Thyroid gland (tissue), 4 donors: ENCODE data around the gene CELF5. TPM values are rescaled to one million over a fixed set of nuclear protein-coding genes. Genes with fewer than 3 reads are reported as not detected.

Source experiments
- DNase-seq, 2 donors: peaks; one replicate each; pipeline ENCODE4 v3.0.0-alpha.2; 2019
- H3K27ac ChIP-seq, 3 donors: fragments of 200-600 bp; sonication (generic); 1 replicate in 2 of 3; 2 replicates in 1 of 3; pipeline ENCODE4 v1.5.1; 2016 to 2019; ENCODE audit warnings: mild to moderate bottlenecking in 1 of 3, moderate library complexity in 1 of 3
- H3K27me3 ChIP-seq: fragments of 200-600 bp; sonication (generic); one replicate; pipeline ENCODE4 v1.5.1; 2019
- H3K36me3 ChIP-seq, 2 donors: fragments of 200-600 bp; sonication (generic); one replicate each; pipeline ENCODE4 v1.5.1; 2016 to 2019
- H3K4me1 ChIP-seq, 2 donors: fragments of 200-600 bp; sonication (generic); one replicate each; pipeline ENCODE4 v1.5.1; 2017 to 2019
- H3K4me3 ChIP-seq, 3 donors: fragments of 200-600 bp; sonication (generic); replicated peaks in 1 of 3; 1 replicate in 2 of 3; 2 replicates in 1 of 3; pipeline ENCODE4 v1.5.1; 2016; ENCODE audit warnings: mild to moderate bottlenecking in 1 of 3
- H3K9me3 ChIP-seq: fragments of 200-600 bp; sonication (generic); one replicate; pipeline ENCODE4 v1.5.1; 2017
- POLR2A ChIP-seq, 2 donors: fragments of 450-650 bp; IDR thresholded peaks; one replicate each; pipeline ENCODE4 v1.6.1; 2017; ENCODE audit warnings: antibody characterized with exemption in 2 of 2, mild to moderate bottlenecking in 2 of 2, moderate library complexity in 1 of 2
- WGBS, 2 donors: methylation state at CpG; one replicate each; pipeline ENCODE4 v1.1.5; 2017; 5-methylcytosine and 5-hydroxymethylcytosine counted together
- intact Hi-C: fragments of 100-400 bp; cut with DNase I; formaldehyde crosslinking; loops from one replicate; pipeline ENCODE4 v1.15.1; 2023
- total RNA-seq, 4 donors: library from RNA; depleted of rRNA; stranded (reverse); fragments of >200 nt; gene quantifications; one replicate each; pipeline ENCODE4 v1.2.3, GENCODE V29; 2016
- TF ChIP-seq, protein P1 (sequence below), 6 experiments: fragments of 200-600 bp in 3 of 6; fragments of 450-650 bp in 3 of 6; sonication (generic) in 3 of 6; IDR thresholded peaks; one replicate each; pipeline ENCODE4 v1.5.1; 2016 to 2019; ENCODE audit warnings: antibody characterized with exemption in 6 of 6, mild to moderate bottlenecking in 2 of 6, inconsistent platforms in 1 of 6, moderate library complexity in 1 of 6

The CELF5 gene
- total RNA-seq, 4 donors from 2014 or later, result not detected

DNA sequence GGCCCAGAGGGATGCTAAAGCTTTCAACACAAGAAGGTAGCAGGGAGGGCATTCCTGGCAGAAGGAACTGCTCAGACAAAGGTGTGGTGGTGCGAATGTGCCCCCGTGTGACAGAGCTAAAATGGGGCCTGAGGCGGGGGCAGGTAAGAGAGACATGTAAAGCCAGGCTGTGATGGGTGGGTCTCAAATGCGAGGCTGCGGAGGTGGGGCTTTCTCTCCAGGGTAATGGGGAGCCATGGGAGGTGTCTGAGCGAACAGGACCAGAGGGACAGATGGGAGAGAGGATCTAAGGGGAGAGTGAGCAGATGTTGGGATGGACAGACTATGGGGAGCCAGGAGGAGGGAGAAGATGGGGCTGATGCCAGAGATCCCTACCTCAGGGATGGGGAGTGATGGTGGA is 97.2 kb downstream of the CELF5 start:
- Histone ChIP-seq H3K27ac (no peak overlapping the region), H3K9me3 (no peaks in the 10 kb centered on the region), H3K36me3 (no peaks in the 10 kb centered on the region), H3K27me3 (no peaks in the 10 kb centered on the region), H3K4me3 (no peak overlapping the region), H3K4me1 (no peaks in the 10 kb centered on the region)
- WGBS, 2 donors, result 65 to 67% methylated on average over 6 of the region's 6 CpGs
- no peak for TF ChIP-seq POLR2A (IDR thresholded peaks at IDR 0.05)
- TF ChIP-seq, protein P1, sequence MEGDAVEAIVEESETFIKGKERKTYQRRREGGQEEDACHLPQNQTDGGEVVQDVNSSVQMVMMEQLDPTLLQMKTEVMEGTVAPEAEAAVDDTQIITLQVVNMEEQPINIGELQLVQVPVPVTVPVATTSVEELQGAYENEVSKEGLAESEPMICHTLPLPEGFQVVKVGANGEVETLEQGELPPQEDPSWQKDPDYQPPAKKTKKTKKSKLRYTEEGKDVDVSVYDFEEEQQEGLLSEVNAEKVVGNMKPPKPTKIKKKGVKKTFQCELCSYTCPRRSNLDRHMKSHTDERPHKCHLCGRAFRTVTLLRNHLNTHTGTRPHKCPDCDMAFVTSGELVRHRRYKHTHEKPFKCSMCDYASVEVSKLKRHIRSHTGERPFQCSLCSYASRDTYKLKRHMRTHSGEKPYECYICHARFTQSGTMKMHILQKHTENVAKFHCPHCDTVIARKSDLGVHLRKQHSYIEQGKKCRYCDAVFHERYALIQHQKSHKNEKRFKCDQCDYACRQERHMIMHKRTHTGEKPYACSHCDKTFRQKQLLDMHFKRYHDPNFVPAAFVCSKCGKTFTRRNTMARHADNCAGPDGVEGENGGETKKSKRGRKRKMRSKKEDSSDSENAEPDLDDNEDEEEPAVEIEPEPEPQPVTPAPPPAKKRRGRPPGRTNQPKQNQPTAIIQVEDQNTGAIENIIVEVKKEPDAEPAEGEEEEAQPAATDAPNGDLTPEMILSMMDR (IDR thresholded peaks at IDR 0.05), result no peak
- no peak for DNase-seq
- intact Hi-C loops, result no loop called here

DNA sequence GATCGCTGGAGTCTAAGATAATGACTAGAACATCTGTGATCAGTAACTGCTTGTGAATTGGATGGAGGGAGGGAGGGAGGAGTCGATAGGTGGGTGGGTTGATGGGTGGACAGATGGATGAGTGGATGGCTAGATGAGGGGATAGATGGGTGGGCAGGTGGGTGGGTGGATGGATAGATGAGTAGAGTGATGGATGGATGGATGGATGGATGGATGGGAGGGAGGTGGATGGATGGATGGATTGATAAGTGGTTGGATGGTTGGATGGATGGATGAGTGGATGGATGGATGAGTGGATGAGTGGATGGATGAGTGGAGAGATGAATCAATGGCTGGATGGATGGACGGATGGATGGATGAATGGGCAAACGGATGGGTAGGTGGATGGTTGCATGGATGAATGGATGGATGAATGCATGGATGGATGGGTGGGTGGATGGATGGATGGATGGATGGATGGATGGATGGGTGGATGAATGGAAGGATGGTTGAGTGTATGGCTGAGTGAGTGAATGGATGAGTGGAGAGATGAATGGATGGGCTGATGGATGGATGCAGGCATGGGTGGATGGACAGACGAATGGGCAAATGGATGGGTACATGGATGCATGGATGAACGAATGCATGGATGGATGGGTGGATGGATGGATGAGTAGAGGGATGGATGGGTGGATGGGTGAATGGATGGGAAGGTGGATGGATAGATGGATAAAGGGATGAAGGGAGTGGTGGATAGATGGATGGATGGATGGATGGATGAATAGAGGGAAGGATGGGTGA is 97.9 kb downstream of the CELF5 start:
- TF ChIP-seq, protein P1 (IDR thresholded peaks at IDR 0.05), result no peak

DNA sequence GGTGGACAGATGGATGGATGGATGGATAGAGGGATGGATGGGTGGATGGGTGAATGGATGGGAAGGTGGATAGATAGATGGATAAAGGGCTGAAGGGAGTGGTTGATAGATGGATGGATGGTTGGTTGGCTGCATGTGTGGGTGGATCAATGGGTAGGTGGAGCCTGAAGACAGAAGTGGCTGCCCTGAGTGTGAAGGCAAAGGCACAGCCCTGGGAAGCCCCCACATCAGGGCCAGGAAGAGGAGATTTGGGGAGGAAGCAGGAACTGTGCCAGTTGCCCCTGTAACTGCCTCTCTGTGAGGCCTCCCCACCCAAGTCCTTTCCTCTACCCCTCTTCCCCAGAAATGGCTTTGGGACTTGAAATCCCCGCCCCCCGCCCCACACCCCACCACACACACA is 98.6 kb downstream of the CELF5 start:
- H3K27me3 ChIP-seq, result no peaks in the 10 kb centered on the region
- no peaks in the 10 kb centered on the region for H3K36me3 ChIP-seq
- 30 to 50% methylated on average over 2 of the region's 2 CpGs for WGBS, 2 donors
- no peak for TF ChIP-seq POLR2A (IDR thresholded peaks at IDR 0.05)
- TF ChIP-seq, protein P1 (IDR thresholded peaks at IDR 0.05), result no peak
- intact Hi-C loops, result no loop called here
- H3K4me3 ChIP-seq, result no peak overlapping the region
- H3K27ac ChIP-seq, result no peak overlapping the region
- no peak for DNase-seq
- H3K9me3 ChIP-seq, result no peaks in the 10 kb centered on the region
- no peaks in the 10 kb centered on the region for H3K4me1 ChIP-seq

More for the DNA sequence above, 97.9 kb downstream of the CELF5 start:
- Histone ChIP-seq H3K4me1 (no peaks in the 10 kb centered on the region), H3K9me3 (no peaks in the 10 kb centered on the region), H3K36me3 (no peaks in the 10 kb centered on the region), H3K27me3 (no peaks in the 10 kb centered on the region), H3K4me3 (no peak overlapping the region), H3K27ac (no peak overlapping the region)
- intact Hi-C loops, result no loop called here
- WGBS, 2 donors, result 76 to 79% methylated on average over 6 of the region's 6 CpGs
- DNase-seq, result no peak

DNA sequence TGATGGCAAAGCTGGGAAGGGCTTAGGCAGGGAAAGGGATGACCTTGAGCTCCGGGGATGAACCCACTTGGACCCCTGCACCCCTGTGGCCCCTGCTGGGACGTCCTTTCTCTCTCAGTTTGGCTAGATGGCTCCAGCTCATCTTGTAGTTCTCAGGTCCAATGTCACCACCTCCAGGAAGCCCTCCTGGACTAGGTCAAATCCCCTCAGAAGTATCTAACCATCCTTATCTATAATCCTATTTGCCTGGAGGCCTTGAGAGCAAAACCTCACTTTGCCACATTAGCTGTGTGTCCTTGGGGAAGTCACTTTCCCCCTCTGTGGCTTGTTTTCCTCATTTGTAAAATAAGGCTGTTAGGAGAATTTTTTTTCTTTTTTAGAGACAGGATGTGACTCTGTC is 99.2 kb downstream of the CELF5 start:
- Histone ChIP-seq H3K27me3 (no peaks in the 10 kb centered on the region), H3K27ac (no peak overlapping the region), H3K9me3 (no peaks in the 10 kb centered on the region), H3K4me3 (no peak overlapping the region), H3K4me1 (no peaks in the 10 kb centered on the region), H3K36me3 (no peaks in the 10 kb centered on the region)
- WGBS, 2 donors, result 54 to 63% methylated on average over 2 of the region's 2 CpGs
- intact Hi-C loops, result no loop called here
- TF ChIP-seq, protein P1 (IDR thresholded peaks at IDR 0.05), result no peak
- no peak for TF ChIP-seq POLR2A (IDR thresholded peaks at IDR 0.05)
- no peak for DNase-seq

DNA sequence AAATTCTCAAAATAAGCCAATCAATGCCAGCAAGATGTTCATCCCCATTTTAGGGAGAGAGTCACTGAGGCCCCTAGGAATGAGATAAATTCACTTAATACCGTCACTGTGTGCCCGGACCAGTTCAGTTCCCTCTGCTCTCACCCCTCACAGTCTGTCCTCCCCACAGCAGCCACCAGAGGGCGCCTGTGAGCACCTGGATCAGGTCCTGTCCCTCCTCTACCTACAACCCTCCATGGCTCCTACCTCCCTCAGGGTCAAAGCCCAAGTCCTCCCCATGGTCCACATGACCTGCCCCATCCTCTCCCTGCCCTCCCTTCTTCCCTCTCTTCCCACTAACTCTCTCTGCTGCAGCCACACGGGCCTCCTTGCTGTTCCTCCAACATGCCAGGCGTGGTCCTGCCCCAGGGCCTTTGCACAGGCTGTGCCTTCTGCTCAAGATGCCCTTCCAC is 100.0 kb downstream of the CELF5 start:
- Histone ChIP-seq H3K9me3 (no peaks in the 10 kb centered on the region), H3K27me3 (no peaks in the 10 kb centered on the region), H3K36me3 (no peaks in the 10 kb centered on the region), H3K4me1 (no peaks in the 10 kb centered on the region), H3K4me3 (no peak overlapping the region), H3K27ac (no peak overlapping the region)
- WGBS, 2 donors, result 45 to 48% methylated on average over 5 of the region's 5 CpGs
- intact Hi-C loops, result no loop called here
- peak; percentile 47 to 51 for DNase-seq
- TF ChIP-seq POLR2A (IDR thresholded peaks at IDR 0.05), result no peak
- TF ChIP-seq, protein P1 (IDR thresholded peaks at IDR 0.05), result peak; percentile 46 to 69 (median 54)
